ENCODE data around the gene CHRNB1.

CHRNB1 gene

DNA sequence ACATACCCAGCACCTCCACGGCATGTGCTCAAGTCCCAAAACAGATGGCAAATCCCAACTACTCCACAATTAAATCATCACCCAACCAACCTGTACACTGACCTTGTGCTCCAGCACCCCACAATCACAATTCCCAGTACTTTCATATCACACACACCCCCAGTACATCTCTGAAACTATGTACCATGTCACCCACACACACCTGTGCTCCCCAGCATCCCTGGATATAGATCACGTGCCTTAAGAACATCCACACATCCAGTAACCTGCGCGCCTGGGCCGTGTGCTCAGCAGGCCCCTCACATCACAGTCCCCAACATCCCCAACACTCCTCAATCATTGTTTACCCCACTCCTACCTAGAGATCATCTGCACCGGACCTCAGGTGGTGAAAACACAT, 35.1 kb upstream of the CHRNB1 start:
- no peak for ATAC-seq (ENCODE audit: insufficient read depth, low read depth)
- Histone ChIP-seq H3K4me1 (ENCODE audit: insufficient read depth, low read length) (peaks cover 15% of the 10 kb centered on the region), H3K27ac (ENCODE audit: low read length) (no peak overlapping the region), H3K9ac (ENCODE audit: low read depth, low read length) (no peak overlapping the region), H4K20me1 (ENCODE audit: insufficient read depth, low read length) (0 out of 2 replicates have a peak, but pooled peaks cover 2% of the 10 kb centered on the region), H3K4me2 (ENCODE audit: insufficient read depth, low read length) (no peak overlapping the region), H3K36me3 (ENCODE audit: insufficient read depth, low read length) (peaks cover 23% of the 10 kb centered on the region), H3K4me3 (ENCODE audit: low read depth in 1 of 2, low read length in 2 of 2) (no peak overlapping the region), H3K9me3 (ENCODE audit: insufficient read depth, low read length, severe bottlenecking) (no peaks in the 10 kb centered on the region), H2AFZ (ENCODE audit: low read depth, low read length) (no peak overlapping the region), H3K27me3 (ENCODE audit: insufficient read depth, low read length, poor library complexity) (no peaks in the 10 kb centered on the region), H3K79me2 (ENCODE audit: insufficient read depth, low read length) (no peaks in the 10 kb centered on the region)
- DNase-seq = no peak
- TF ChIP-seq, protein P1, sequence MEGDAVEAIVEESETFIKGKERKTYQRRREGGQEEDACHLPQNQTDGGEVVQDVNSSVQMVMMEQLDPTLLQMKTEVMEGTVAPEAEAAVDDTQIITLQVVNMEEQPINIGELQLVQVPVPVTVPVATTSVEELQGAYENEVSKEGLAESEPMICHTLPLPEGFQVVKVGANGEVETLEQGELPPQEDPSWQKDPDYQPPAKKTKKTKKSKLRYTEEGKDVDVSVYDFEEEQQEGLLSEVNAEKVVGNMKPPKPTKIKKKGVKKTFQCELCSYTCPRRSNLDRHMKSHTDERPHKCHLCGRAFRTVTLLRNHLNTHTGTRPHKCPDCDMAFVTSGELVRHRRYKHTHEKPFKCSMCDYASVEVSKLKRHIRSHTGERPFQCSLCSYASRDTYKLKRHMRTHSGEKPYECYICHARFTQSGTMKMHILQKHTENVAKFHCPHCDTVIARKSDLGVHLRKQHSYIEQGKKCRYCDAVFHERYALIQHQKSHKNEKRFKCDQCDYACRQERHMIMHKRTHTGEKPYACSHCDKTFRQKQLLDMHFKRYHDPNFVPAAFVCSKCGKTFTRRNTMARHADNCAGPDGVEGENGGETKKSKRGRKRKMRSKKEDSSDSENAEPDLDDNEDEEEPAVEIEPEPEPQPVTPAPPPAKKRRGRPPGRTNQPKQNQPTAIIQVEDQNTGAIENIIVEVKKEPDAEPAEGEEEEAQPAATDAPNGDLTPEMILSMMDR (IDR thresholded peaks at IDR 0.05; ENCODE audit: borderline replicate concordance, extremely low read depth, low read length, poor library complexity, severe bottlenecking) = no peak
- TF ChIP-seq EZH2 (IDR thresholded peaks at IDR 0.05; ENCODE audit: borderline replicate concordance, low read depth, low read length, severe bottlenecking) = no peak

DNA sequence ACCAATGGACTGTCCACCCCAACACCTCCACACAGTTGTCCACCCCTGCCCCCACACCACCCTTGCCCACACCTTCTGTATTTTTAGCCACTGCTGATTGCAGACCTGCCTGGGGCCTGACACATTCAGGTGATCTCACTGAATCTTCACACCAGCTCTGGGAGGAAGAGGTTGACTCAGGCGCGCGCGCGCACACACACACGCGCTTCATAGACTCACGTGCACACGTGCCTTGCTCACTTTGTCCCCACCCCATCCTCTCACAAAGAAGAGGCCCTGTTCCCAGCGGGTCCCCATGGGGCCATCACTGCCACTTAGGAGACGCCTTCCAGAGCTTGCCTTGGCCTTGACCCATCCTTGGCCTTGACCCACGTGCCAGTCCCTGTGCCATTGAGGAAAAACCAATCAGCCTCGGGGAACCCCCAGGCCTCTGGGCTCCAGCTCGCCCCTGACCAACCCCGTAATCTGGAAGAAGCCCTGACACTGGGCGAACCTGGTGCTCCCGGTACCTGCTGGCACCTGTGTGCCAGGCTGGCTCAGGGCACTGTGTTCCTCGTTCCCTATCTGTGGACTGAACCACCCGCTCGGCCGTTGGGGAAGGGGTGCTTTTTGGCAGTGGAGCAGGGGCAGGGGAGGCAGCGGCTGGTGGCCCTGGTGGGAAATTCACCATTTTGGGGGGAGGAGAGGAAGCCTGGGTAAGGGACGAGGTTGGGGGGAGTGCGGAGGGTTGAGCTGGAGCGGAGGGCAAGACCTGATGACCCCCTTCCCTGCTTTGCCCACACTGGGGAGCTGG, 34.0 kb upstream of the CHRNB1 start:
- TF ChIP-seq, protein P1 (IDR thresholded peaks at IDR 0.05; ENCODE audit: borderline replicate concordance, extremely low read depth, low read length, poor library complexity, severe bottlenecking) = no peak
- TF ChIP-seq EZH2 (IDR thresholded peaks at IDR 0.05; ENCODE audit: borderline replicate concordance, low read depth, low read length, severe bottlenecking) = no peak
- H2AFZ ChIP-seq (ENCODE audit: low read depth, low read length) = no peak overlapping the region
- no peak for ATAC-seq (ENCODE audit: insufficient read depth, low read depth)

DNA sequence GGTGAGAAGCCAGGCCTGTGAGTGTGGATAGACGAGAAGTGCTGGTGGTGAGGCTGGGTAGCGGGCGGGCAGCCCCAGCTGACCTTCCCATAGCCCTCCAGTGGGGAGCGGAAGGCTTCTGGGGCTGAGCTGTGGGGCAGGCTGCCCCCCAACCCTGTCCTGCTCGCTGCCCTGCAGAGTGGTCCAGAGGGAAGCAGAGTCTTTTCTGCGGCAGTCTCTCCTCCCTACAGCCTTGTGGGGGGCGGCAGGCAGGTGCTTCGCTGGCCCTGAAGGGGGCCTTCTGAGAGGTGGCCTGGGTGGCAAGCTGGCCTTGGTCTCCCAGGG, 33.5 kb upstream of the CHRNB1 start:
- H3K36me3 ChIP-seq (ENCODE audit: insufficient read depth, low read length) = peaks cover 23% of the 10 kb centered on the region
- no peak overlapping the region for H3K27ac ChIP-seq (ENCODE audit: low read length)

More for the DNA sequence above, 34.0 kb upstream of the CHRNB1 start:
- peaks cover 5% of the 10 kb centered on the region for H3K4me1 ChIP-seq (ENCODE audit: insufficient read depth, low read length)
- 0 out of 2 replicates have a peak, but pooled peaks cover 2% of the 10 kb centered on the region for H4K20me1 ChIP-seq (ENCODE audit: insufficient read depth, low read length)
- no peaks in the 10 kb centered on the region for H3K9me3 ChIP-seq (ENCODE audit: insufficient read depth, low read length, severe bottlenecking)
- H3K4me2 ChIP-seq (ENCODE audit: insufficient read depth, low read length) = no peak overlapping the region
- no peak overlapping the region for H3K4me3 ChIP-seq (ENCODE audit: low read depth in 1 of 2, low read length in 2 of 2)
- DNase-seq = no peak
- no peaks in the 10 kb centered on the region for H3K27me3 ChIP-seq (ENCODE audit: insufficient read depth, low read length, poor library complexity)
- H3K9ac ChIP-seq (ENCODE audit: low read depth, low read length) = no peak overlapping the region
- no peak overlapping the region for H3K27ac ChIP-seq (ENCODE audit: low read length)
- no peaks in the 10 kb centered on the region for H3K79me2 ChIP-seq (ENCODE audit: insufficient read depth, low read length)
- H3K36me3 ChIP-seq (ENCODE audit: insufficient read depth, low read length) = peaks cover 23% of the 10 kb centered on the region

More for the DNA sequence above, 33.5 kb upstream of the CHRNB1 start:
- no peaks in the 10 kb centered on the region for H3K27me3 ChIP-seq (ENCODE audit: insufficient read depth, low read length, poor library complexity)
- ATAC-seq (ENCODE audit: insufficient read depth, low read depth) (no peak), DNase-seq (no peak)
- no peak for TF ChIP-seq EZH2 (IDR thresholded peaks at IDR 0.05; ENCODE audit: borderline replicate concordance, low read depth, low read length, severe bottlenecking)
- TF ChIP-seq, protein P1 (IDR thresholded peaks at IDR 0.05; ENCODE audit: borderline replicate concordance, extremely low read depth, low read length, poor library complexity, severe bottlenecking) = no peak
- H2AFZ ChIP-seq (ENCODE audit: low read depth, low read length) = no peak overlapping the region
- H3K4me1 ChIP-seq (ENCODE audit: insufficient read depth, low read length) = no peaks in the 10 kb centered on the region
- H3K9ac ChIP-seq (ENCODE audit: low read depth, low read length) = no peak overlapping the region
- H3K4me2 ChIP-seq (ENCODE audit: insufficient read depth, low read length) = no peak overlapping the region
- 0 out of 2 replicates have a peak, but pooled peaks cover 2% of the 10 kb centered on the region for H4K20me1 ChIP-seq (ENCODE audit: insufficient read depth, low read length)
- H3K79me2 ChIP-seq (ENCODE audit: insufficient read depth, low read length) = no peaks in the 10 kb centered on the region
- H3K4me3 ChIP-seq (ENCODE audit: low read depth in 1 of 2, low read length in 2 of 2) = no peak overlapping the region
- H3K9me3 ChIP-seq (ENCODE audit: insufficient read depth, low read length, severe bottlenecking) = no peaks in the 10 kb centered on the region
